HG02885 (cell line): ENCODE results near the gene GALNT17.
"Not testable (repeated sequence)": the region's sequence is repeated elsewhere in the genome, so short reads cannot be mapped to it uniquely, and the experiment has no call there.

Experiments used
- ATAC-seq: cut with Tn5 transposase; IDR thresholded peaks from one replicate; pipeline ENCODE4 v1.9.1; 2021; ENCODE audit warnings: mild to moderate bottlenecking; ENCODE audit not compliant: unreplicated experiment, poor library complexity

GALNT17 gene

GRCh38 chr7:71535616-71536015 lies 403.7 kb downstream of the GALNT17 start:
- ATAC-seq = no peak

- no peak for ATAC-seq
Observed at GRCh38 chr7:71538210-71538609, 406.3 kb downstream of the GALNT17 start.

- no peak for ATAC-seq
Observed at GRCh38 chr7:71539615-71540014, 407.7 kb downstream of the GALNT17 start.

GRCh38 chr7:71541707-71542353 lies 409.9 kb downstream of the GALNT17 start:
- ATAC-seq = no peak

- ATAC-seq = no peak
Observed at GRCh38 chr7:71543396-71543795, 411.5 kb downstream of the GALNT17 start.

- ATAC-seq = no peak
Observed at GRCh38 chr7:71544816-71545215, 412.9 kb downstream of the GALNT17 start.

GRCh38 chr7:71547426-71547825 lies 415.5 kb downstream of the GALNT17 start:
- no peak for ATAC-seq

GRCh38 chr7:71548746-71549145 lies 416.8 kb downstream of the GALNT17 start:
- ATAC-seq = no peak

GRCh38 chr7:71553306-71553705 lies 421.4 kb downstream of the GALNT17 start:
- no peak for ATAC-seq

- no peak for ATAC-seq
Observed at GRCh38 chr7:71555758-71556157, 423.8 kb downstream of the GALNT17 start.

GRCh38 chr7:71558806-71559613 lies 427.1 kb downstream of the GALNT17 start:
- no peak for ATAC-seq

GRCh38 chr7:71560354-71560995 lies 428.5 kb downstream of the GALNT17 start:
- ATAC-seq = no peak

GRCh38 chr7:71563276-71563675 lies 431.3 kb downstream of the GALNT17 start:
- no peak for ATAC-seq

- no peak for ATAC-seq
Observed at GRCh38 chr7:71566376-71566775, 434.4 kb downstream of the GALNT17 start.

GRCh38 chr7:71566991-71567390 lies 435.0 kb downstream of the GALNT17 start:
- no peak for ATAC-seq

- no peak for ATAC-seq
Observed at GRCh38 chr7:71574153-71574860, 442.4 kb downstream of the GALNT17 start.

GRCh38 chr7:71580027-71580426 lies 448.1 kb downstream of the GALNT17 start:
- no peak for ATAC-seq

- no peak for ATAC-seq
Observed at GRCh38 chr7:71584256-71584655, 452.3 kb downstream of the GALNT17 start.

- ATAC-seq = no peak
Observed at GRCh38 chr7:71591876-71592275, 459.9 kb downstream of the GALNT17 start.

- not testable (repeated sequence) for ATAC-seq
Observed at GRCh38 chr7:71592388-71592787, 460.4 kb downstream of the GALNT17 start.

- ATAC-seq = no peak
Observed at GRCh38 chr7:71594736-71595135, 462.8 kb downstream of the GALNT17 start.
